ENCODE measurements around the gene TAC3. TPM values are rescaled to one million over a fixed set of nuclear protein-coding genes. Genes with fewer than 3 reads are reported as not detected.

TAC3 gene
- total RNA-seq, 1 experiment from 2014 or later: not detected

DNA sequence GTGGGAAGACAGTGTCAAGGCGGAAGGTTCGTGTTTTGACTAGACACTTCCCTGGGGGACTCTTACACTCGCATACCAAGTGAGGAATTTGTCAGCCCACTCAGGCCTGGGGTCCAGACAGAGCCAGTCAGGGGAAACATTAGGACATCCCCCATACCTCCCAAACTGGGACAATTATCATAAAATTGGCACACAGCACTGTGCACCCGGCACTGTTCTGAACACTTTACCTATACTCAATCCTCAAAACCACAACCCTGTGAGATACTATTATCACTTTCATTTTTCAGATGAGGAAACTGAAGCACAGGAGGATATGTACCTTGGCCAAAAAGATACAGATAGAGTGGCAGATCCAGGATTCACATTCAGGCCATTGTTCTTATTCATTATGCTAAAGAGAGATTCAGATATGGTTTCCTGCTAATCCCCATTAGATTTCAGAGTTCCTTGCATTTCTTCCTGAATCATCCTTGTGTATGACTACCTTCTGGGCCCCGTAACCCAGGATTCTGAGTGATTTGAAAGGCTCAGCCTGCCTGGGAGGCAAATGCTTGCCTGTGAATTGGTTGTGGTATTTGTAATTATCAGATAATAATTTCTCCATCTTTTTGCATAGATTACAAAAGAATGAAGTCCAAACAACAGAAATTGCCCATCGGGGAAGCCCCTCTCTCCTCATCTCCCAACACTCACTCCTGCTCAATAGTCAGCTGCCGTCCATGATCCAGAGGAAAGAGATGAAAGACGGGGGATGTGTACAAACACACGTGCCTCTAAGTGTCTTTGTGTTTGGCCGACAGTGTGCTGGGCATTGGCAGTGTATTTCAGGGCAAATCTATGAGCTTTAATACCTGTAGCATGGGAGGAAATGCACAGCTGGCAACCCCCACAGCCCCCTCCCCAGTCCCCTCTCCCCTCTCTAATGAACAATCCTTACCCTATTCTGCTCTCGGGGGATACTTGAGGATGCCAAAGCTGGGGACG, 4.6 kb downstream of the TAC3 start:
- no TSS peak for BruUV-seq (replicated peaks)
- H3K27me3 Mint-ChIP-seq (ENCODE audit: insufficient read depth, unreplicated experiment): peaks cover 40% of the 10 kb centered on the region
- intact Hi-C loops (cut with micrococcal nuclease): no loop called here
- ChIA-PET POLR2A (interaction anchor here (0.8 kb wide), 1 partner anchor 33 kb away, joined by 3 read pairs; no protein-coding TSS in a partner anchor), CTCF (interaction anchor here (0.8 to 11.3 kb wide), 6 partner anchors 7 to 248 kb away, joined by 3 to 231 read pairs (median 4); no protein-coding TSS in a partner anchor)
- no peak for DNase-seq (ENCODE audit: unreplicated experiment)
- no peaks in the 10 kb centered on the region for H3K9me3 Mint-ChIP-seq (ENCODE audit: unreplicated experiment)
- H3K27ac Mint-ChIP-seq (ENCODE audit: low read depth, unreplicated experiment): no peak overlapping the region
- TF ChIP-seq, protein P1, sequence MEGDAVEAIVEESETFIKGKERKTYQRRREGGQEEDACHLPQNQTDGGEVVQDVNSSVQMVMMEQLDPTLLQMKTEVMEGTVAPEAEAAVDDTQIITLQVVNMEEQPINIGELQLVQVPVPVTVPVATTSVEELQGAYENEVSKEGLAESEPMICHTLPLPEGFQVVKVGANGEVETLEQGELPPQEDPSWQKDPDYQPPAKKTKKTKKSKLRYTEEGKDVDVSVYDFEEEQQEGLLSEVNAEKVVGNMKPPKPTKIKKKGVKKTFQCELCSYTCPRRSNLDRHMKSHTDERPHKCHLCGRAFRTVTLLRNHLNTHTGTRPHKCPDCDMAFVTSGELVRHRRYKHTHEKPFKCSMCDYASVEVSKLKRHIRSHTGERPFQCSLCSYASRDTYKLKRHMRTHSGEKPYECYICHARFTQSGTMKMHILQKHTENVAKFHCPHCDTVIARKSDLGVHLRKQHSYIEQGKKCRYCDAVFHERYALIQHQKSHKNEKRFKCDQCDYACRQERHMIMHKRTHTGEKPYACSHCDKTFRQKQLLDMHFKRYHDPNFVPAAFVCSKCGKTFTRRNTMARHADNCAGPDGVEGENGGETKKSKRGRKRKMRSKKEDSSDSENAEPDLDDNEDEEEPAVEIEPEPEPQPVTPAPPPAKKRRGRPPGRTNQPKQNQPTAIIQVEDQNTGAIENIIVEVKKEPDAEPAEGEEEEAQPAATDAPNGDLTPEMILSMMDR (IDR thresholded peaks at IDR 0.05; ENCODE audit: unreplicated experiment): no peak
- peaks cover 6% of the 10 kb centered on the region for H3K4me1 Mint-ChIP-seq (ENCODE audit: insufficient read depth, unreplicated experiment)
- H3K36me3 Mint-ChIP-seq (ENCODE audit: insufficient read depth, unreplicated experiment): no peaks in the 10 kb centered on the region
- H3K4me3 Mint-ChIP-seq (ENCODE audit: unreplicated experiment): no peak overlapping the region

DNA sequence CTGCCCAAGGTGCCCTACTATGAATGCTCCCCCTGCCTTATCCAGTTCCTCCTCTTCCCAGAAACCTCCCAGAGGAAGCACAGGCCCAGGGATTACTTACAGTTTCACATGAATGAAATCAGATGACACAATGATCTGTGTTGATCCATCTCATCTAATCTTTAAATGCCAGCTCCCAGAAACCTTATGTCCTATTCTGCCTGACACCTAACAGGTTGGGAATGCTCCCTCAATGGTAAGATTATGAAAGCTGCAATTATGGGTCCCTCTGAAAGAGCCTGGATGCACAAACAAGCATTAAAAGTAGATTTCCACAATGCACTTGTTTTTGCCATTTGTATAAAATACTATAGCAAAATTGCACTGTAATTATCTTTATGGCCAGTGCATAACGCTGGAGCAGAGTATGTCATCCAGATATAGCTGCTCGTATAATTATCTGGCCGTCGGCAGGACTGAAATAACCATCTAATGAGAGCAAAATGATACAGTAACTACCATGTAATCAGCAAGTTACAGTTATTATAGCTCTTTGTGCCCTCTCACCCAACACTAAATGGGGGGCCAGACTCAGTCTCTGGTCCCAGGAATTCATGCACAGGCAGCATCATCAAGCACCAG, 5.6 kb downstream of the TAC3 start:
- ChIA-PET CTCF (interaction anchor here (0.7 to 11.3 kb wide), 6 partner anchors 8 to 247 kb away, joined by 3 to 231 read pairs (median 4); no protein-coding TSS in a partner anchor), POLR2A (interaction anchor here (0.6 to 1.1 kb wide), 4 partner anchors 34 to 135 kb away, joined by 3 read pairs; partner anchors contain the start of gene LRP1)
- no peaks in the 10 kb centered on the region for H3K36me3 Mint-ChIP-seq (ENCODE audit: insufficient read depth, unreplicated experiment)
- TF ChIP-seq, protein P1 (IDR thresholded peaks at IDR 0.05; ENCODE audit: unreplicated experiment): no peak
- H3K4me1 Mint-ChIP-seq (ENCODE audit: insufficient read depth, unreplicated experiment): peaks cover 7% of the 10 kb centered on the region
- H3K4me3 Mint-ChIP-seq (ENCODE audit: unreplicated experiment): no peak overlapping the region
- H3K27me3 Mint-ChIP-seq (ENCODE audit: insufficient read depth, unreplicated experiment): peaks cover 37% of the 10 kb centered on the region
- DNase-seq (ENCODE audit: unreplicated experiment): no peak
- no TSS peak for BruUV-seq (replicated peaks)
- intact Hi-C loops (cut with micrococcal nuclease): no loop called here
- no peak overlapping the region for H3K27ac Mint-ChIP-seq (ENCODE audit: low read depth, unreplicated experiment)
- no peaks in the 10 kb centered on the region for H3K9me3 Mint-ChIP-seq (ENCODE audit: unreplicated experiment)

DNA sequence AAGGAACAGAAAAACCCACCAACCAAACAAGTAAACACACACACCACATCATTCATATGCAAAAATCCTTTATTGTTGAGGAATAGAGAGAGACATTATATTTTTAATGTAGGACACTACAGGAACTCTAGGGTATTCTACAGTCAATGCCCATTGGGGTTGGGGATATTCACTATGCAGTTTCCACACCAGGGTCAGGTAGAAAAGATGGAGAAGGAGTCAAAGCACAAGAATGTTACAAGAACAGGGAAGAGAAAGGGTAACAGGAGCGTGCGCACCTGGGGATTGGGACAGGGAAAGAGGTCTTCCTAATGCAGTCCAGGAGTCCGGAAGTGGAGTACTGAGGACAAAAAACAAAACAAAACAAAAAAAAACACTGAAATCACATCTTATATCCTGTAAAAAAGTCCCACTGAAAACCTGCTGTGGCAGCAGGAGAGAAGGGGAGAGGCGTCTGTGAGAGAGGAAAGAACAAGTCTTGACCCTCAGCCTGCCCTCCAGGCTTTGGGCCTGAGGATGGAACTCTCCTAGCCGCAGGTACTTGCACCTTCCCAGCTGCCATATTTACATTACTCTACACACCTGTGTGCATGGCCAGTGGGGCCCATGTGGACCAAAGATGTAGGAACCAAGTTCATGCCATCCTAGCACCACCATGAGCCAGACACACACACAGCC, 6.2 kb downstream of the TAC3 start:
- intact Hi-C loops (cut with micrococcal nuclease): no loop called here
- H3K27ac Mint-ChIP-seq (ENCODE audit: low read depth, unreplicated experiment): no peak overlapping the region

More for the DNA sequence above, 6.2 kb downstream of the TAC3 start:
- peaks cover 30% of the 10 kb centered on the region for H3K27me3 Mint-ChIP-seq (ENCODE audit: insufficient read depth, unreplicated experiment)
- ChIA-PET POLR2A (interaction anchor here (1.1 kb wide), 1 partner anchor 118 kb away, joined by 3 read pairs; the partner anchor contains the start of gene LRP1), CTCF (interaction anchor here (0.5 to 11.3 kb wide), 6 partner anchors 22 to 930 kb away, joined by 3 to 231 read pairs (median 4); no protein-coding TSS in a partner anchor)
- H3K36me3 Mint-ChIP-seq (ENCODE audit: insufficient read depth, unreplicated experiment): no peaks in the 10 kb centered on the region
- BruUV-seq (replicated peaks): no TSS peak
- DNase-seq (ENCODE audit: unreplicated experiment): no peak
- no peaks in the 10 kb centered on the region for H3K9me3 Mint-ChIP-seq (ENCODE audit: unreplicated experiment)
- H3K4me3 Mint-ChIP-seq (ENCODE audit: unreplicated experiment): no peak overlapping the region
- H3K4me1 Mint-ChIP-seq (ENCODE audit: insufficient read depth, unreplicated experiment): peaks cover 14% of the 10 kb centered on the region
- TF ChIP-seq, protein P1 (IDR thresholded peaks at IDR 0.05; ENCODE audit: unreplicated experiment): no peak

Measured in MCF 10A (cell line).